Heart left ventricle (tissue), 16 donors: ENCODE results near the gene LRRC32. TPM values are rescaled to one million over a fixed set of nuclear protein-coding genes. Genes with fewer than 3 reads are reported as not detected.

Experiments
- ATAC-seq, 4 donors: fragments of 200-7000 bp; cut with Tn5 transposase; one replicate each; pipeline ENCODE4 v1.9.1; 2020 to 2022; ENCODE audit warnings: moderate library complexity in 4 of 4, mild to moderate bottlenecking in 3 of 4, moderate number of reproducible peaks in 1 of 4
- DNase-seq, 5 donors: peaks; one replicate each; pipeline ENCODE4 v3.0.0-alpha.2; 2020
- H3K27ac ChIP-seq, 12 donors: fragments of 200-600 bp; sonication (generic) in 4 of 12; one replicate each; pipeline versions ENCODE4 v1.5.0 to v1.8.0; 2016 to 2022; ENCODE audit warnings: mild to moderate bottlenecking in 2 of 12
- H3K27me3 ChIP-seq, 9 donors: fragments of 200-600 bp; sonication (generic) in 2 of 9; one replicate each; pipeline versions ENCODE4 v1.5.1 to v1.8.0; 2016 to 2022; ENCODE audit warnings: mild to moderate bottlenecking in 3 of 9
- H3K36me3 ChIP-seq, 9 donors: fragments of 200-600 bp; sonication (generic) in 2 of 9; one replicate each; pipeline versions ENCODE4 v1.5.0 to v1.8.0; 2018 to 2022; ENCODE audit warnings: mild to moderate bottlenecking in 2 of 9
- H3K4me1 ChIP-seq, 12 donors: fragments of 200-600 bp; sonication (generic) in 4 of 12; one replicate each; pipeline versions ENCODE4 v1.5.0 to v1.8.0; 2016 to 2022; ENCODE audit warnings: mild to moderate bottlenecking in 3 of 12
- H3K4me3 ChIP-seq, 12 donors: fragments of 200-600 bp; sonication (generic) in 4 of 12; one replicate each; pipeline versions ENCODE4 v1.5.0 to v1.8.0; 2017 to 2022; ENCODE audit warnings: mild to moderate bottlenecking in 9 of 12, moderate library complexity in 4 of 12
- H3K9me3 ChIP-seq, 12 donors: fragments of 200-600 bp; sonication (generic) in 4 of 12; one replicate each; pipeline versions ENCODE4 v1.5.0 to v1.8.0; 2016 to 2022; ENCODE audit warnings: mild to moderate bottlenecking in 1 of 12
- CTCF ChIP-seq, 12 donors: fragments of 200-600 bp; sonication (generic) in 4 of 12; IDR thresholded peaks; one replicate each; pipeline versions ENCODE4 v1.5.0 to v1.8.0; 2018 to 2022; ENCODE audit warnings: antibody characterized with exemption in 12 of 12, mild to moderate bottlenecking in 5 of 12
- POLR2A ChIP-seq, 2 donors: fragments of 450-650 bp; IDR thresholded peaks; one replicate each; pipeline ENCODE4 v1.6.1; 2017; ENCODE audit warnings: antibody characterized with exemption in 2 of 2, mild to moderate bottlenecking in 2 of 2, moderate library complexity in 2 of 2
- WGBS, 4 donors: extraction: QIAGEN DNeasy Blood & Tissue Kit in 2 of 4; methylation state at CpG; one replicate each; pipeline versions ENCODE4 v1.1.5 to v1.1.7; 2013 to 2018; 5-methylcytosine and 5-hydroxymethylcytosine counted together
- intact Hi-C, 10 donors: fragments of 100-400 bp; cut with DNase I; formaldehyde crosslinking; loops; one replicate each; pipeline versions ENCODE4 v1.11.1 to v1.14.2; 2022
- polyA plus RNA-seq, 2 donors: library from polyadenylated mRNA; stranded (reverse); fragments of 200-250 nt; gene quantifications; one replicate each; pipeline ENCODE4 v1.2.3, GENCODE V29; 2013
- total RNA-seq, 9 donors: library from RNA; depleted of rRNA in 2 of 9; stranded (reverse); fragments of >200 nt in 2 of 9; fragmentation: NEBNext Ultra II Directional in 3 of 9; extraction: Animal tissue kit (Norgen Biotek cat#: 25700) in 3 of 9; gene quantifications; one replicate each; pipeline versions ENCODE4 v1.1.0 to v1.2.4, GENCODE V29; 2016 to 2023
- donor health status: ischemic (EF 13 %, LVEDD 7.1; RV severe dilation, severe dysfunction).
- donor health status: healthy with polysubstance abuse.
- donor health status: DM: no; HTN: yes; CAD: no.
- donor health status: DM: no; HTN: no; CAD: no.
- donor health status: ischemic (EF 25% LVEDD 6.9; RV normal size, moderate dysfunction).
- donor health status: ischemic (EF 25% LVEDD 5.7; RV mildly dilated, moderate dysfunction).
- donor health status: healthy.
- donor health status: DM: yes; HTN: yes; CAD: no.
- donor health status: ischemic (EF 35%, LVEDD 5.7; RV mildly dilated, moderate dysfunction).
- donor health status: nonischemic (EF 11% LVEDD 7.7; RV severe dilation, severe dysfunction).
- donor health status: DM: yes; HTN: yes; CAD: no.
- donor health status: PGD.
- donor health status: ischemic (EF 29% LVEDD 5.4; RV normal size, mild dysfunction).
- donor health status: nonischemic (EF 23%, LVEDD 6.1; RV moderate dilation, normal function).

LRRC32 gene
- total and polyA plus RNA-seq, 11 donors, result 20.1 to 79.0 (median 44.6) TPM

GRCh38 chr11:76700177-76701100, 29.9 kb upstream of the LRRC32 start:
- Histone ChIP-seq H3K36me3 (no peaks in the 10 kb centered on the region), H3K27me3 (no peaks in the 10 kb centered on the region), H3K4me1 (peaks cover 0 to 3% (median 0%) of the 10 kb centered on the region in 12 donors), H3K9me3 (peaks cover 0 to 4% (median 0%) of the 10 kb centered on the region in 12 donors), H3K4me3 (no peak overlapping the region), H3K27ac (no peak overlapping the region)
- 58 to 71% (median 59%) methylated on average over 14 to 16 of the region's 16 CpGs for WGBS, 4 donors
- DNase-seq (peak in 1 of 5 donors; percentile 56), ATAC-seq (peak in 3 of 4 donors; percentile 18 to 43 (median 38))
- intact Hi-C loops, result no loop called here
- TF ChIP-seq CTCF (IDR thresholded peaks at IDR 0.05) (no peak), POLR2A (IDR thresholded peaks at IDR 0.05) (no peak)

GRCh38 chr11:76699451-76700091, 29.0 kb upstream of the LRRC32 start:
- intact Hi-C loops, result no loop called here
- ATAC-seq, result no peak
- peak in 1 of 5 donors; percentile 42 for DNase-seq

GRCh38 chr11:76698321-76699043, 27.9 kb upstream of the LRRC32 start:
- Histone ChIP-seq H3K4me1 (peaks cover 0 to 3% (median 0%) of the 10 kb centered on the region in 12 donors), H3K36me3 (no peaks in the 10 kb centered on the region), H3K27me3 (no peaks in the 10 kb centered on the region), H3K27ac (no peak overlapping the region), H3K9me3 (no peaks in the 10 kb centered on the region), H3K4me3 (no peak overlapping the region)
- TF ChIP-seq POLR2A (IDR thresholded peaks at IDR 0.05), result no peak
- TF ChIP-seq CTCF (IDR thresholded peaks at IDR 0.05), result peak in 2 of 12 donors; percentile 8 to 20
- ATAC-seq (no peak), DNase-seq (peak in 1 of 5 donors; percentile 17)
- intact Hi-C loops, result no loop called here
- WGBS, 4 donors, result 78 to 82% (median 82%) methylated on average over 16 to 17 of the region's 17 CpGs

More at GRCh38 chr11:76699451-76700091, 29.0 kb upstream of the LRRC32 start:
- peaks cover 0 to 3% (median 0%) of the 10 kb centered on the region in 12 donors for H3K4me1 ChIP-seq
- no peak overlapping the region for H3K4me3 ChIP-seq
- WGBS, 4 donors, result 71 to 92% (median 85%) methylated on average over 3 of the region's 3 CpGs
- H3K9me3 ChIP-seq, result no peaks in the 10 kb centered on the region
- H3K36me3 ChIP-seq, result no peaks in the 10 kb centered on the region
- TF ChIP-seq CTCF (IDR thresholded peaks at IDR 0.05) (no peak), POLR2A (IDR thresholded peaks at IDR 0.05) (no peak)
- H3K27me3 ChIP-seq, result no peaks in the 10 kb centered on the region
- H3K27ac ChIP-seq, result no peak overlapping the region
